GM12878 (cell line): ENCODE results near the gene INTU. TPM values are rescaled to one million over a fixed set of nuclear protein-coding genes. Genes with fewer than 3 reads are reported as not detected.

ENCODE experiments used
- ATAC-seq: fragments of 200-7000 bp; cut with Tn5 transposase; 3 replicates; pipeline ENCODE4 v1.9.1; 2020; ENCODE audit warnings: mild to moderate bottlenecking, moderate library complexity
- BruUV-seq: library from RNA; stranded (reverse); fragments of 400-500 nt; replicated peaks from 2 replicates; lab custom pipeline; 2021; lab: Mats Ljungman, UMichigan
- CTCF ChIA-PET: fragments of 300-600 bp; sonication (Branson Sonifier 250); formaldehyde crosslinking; extraction: SDS; loops from one replicate; lab custom pipeline; 2021; ENCODE audit warnings: inconsistent platforms; lab: Yijun Ruan, JAX
- POLR2A ChIA-PET: fragments of 350-600 bp; formaldehyde crosslinking; extraction: SDS; loops from one replicate; lab custom pipeline; 2021; ENCODE audit warnings: inconsistent platforms; lab: Charles Lee
- RAD21 ChIA-PET: fragments of 300-600 bp; sonication (Branson Sonifier 250); formaldehyde crosslinking; loops from one replicate; lab custom pipeline; 2023; ENCODE audit warnings: antibody characterized with exemption; ENCODE audit not compliant: unreplicated experiment; lab: Charles Lee
- SMC1A ChIA-PET: fragments of 300-600 bp; sonication (Branson Sonifier 250); formaldehyde crosslinking; loops from one replicate; lab custom pipeline; 2023; ENCODE audit not compliant: unreplicated experiment, uncharacterized antibody; lab: Charles Lee
- DNase-seq: peaks from one replicate; pipeline ENCODE4 v3.0.0-alpha.2; 2011; ENCODE audit warnings: low read depth, low spot score
- FAIRE-seq: peaks from 3 replicates; lab custom pipeline; 2011; peaks lifted over from hg19 to GRCh38; lab: Jason Lieb, UNC
- H2AFZ ChIP-seq: 2 replicates; pipeline ENCODE4 v1.6.0; 2011; ENCODE audit warnings: low read depth, low read length, control low read depth; ENCODE audit not compliant: control insufficient read depth
- H3K27ac ChIP-seq: 2 replicates; pipeline ENCODE4 v1.5.1; 2011; ENCODE audit warnings: control low read depth; ENCODE audit not compliant: control insufficient read depth, insufficient read depth
- H3K27me3 ChIP-seq, 2 experiments: replicated peaks in 1 of 2; 2 replicates each; pipeline versions ENCODE4 v1.6.0 to v1.6.1; 2011; ENCODE audit warnings: low read length in 1 of 2; ENCODE audit not compliant: control insufficient read depth in 2 of 2, insufficient read depth in 2 of 2
- H3K36me3 ChIP-seq, 2 experiments: 2 replicates each; pipeline ENCODE4 v1.5.1; 2011; ENCODE audit warnings: low read length in 1 of 2; ENCODE audit not compliant: control insufficient read depth in 2 of 2, insufficient read depth in 2 of 2
- H3K4me1 ChIP-seq: 2 replicates; pipeline ENCODE4 v1.6.1; 2011; ENCODE audit warnings: mild to moderate bottlenecking, low read length, moderate library complexity, mixed read lengths; ENCODE audit not compliant: control insufficient read depth, insufficient read depth
- H3K4me2 ChIP-seq: 2 replicates; pipeline ENCODE4 v1.6.0; 2011; ENCODE audit warnings: control low read depth; ENCODE audit not compliant: control insufficient read depth, insufficient read depth
- H3K4me3 ChIP-seq: fragments of 200-600 bp; sonication (generic); 2 replicates; pipeline ENCODE4 v1.5.1; 2016
- H3K79me2 ChIP-seq: 2 replicates; pipeline ENCODE4 v1.6.0; 2011; ENCODE audit warnings: low read length; ENCODE audit not compliant: control insufficient read depth, insufficient read depth
- H3K9ac ChIP-seq: 2 replicates; pipeline ENCODE4 v1.8.0; 2011; ENCODE audit warnings: low read length, control low read depth, mixed read lengths; ENCODE audit not compliant: control insufficient read depth, insufficient read depth
- H3K9me3 ChIP-seq: replicated peaks from 3 replicates; pipeline ENCODE4 v1.5.1; 2011; ENCODE audit warnings: mild to moderate bottlenecking, low read length; ENCODE audit not compliant: control insufficient read depth, insufficient read depth
- H4K20me1 ChIP-seq: 2 replicates; pipeline ENCODE4 v1.6.0; 2011; ENCODE audit not compliant: control insufficient read depth, insufficient read depth
- TAF1 ChIP-seq: IDR thresholded peaks from 2 replicates; pipeline ENCODE4 v1.6.1; 2011; ENCODE audit warnings: mild to moderate bottlenecking, low read depth, low read length, borderline replicate concordance
- WGBS: methylation state at CpG from one replicate; pipeline ENCODE4 v1.1.6; 2016; ENCODE audit warnings: low lambda C conversion rate; ENCODE audit not compliant: insufficient replicate concordance, insufficient coverage; ENCODE audit errors: missing lambda C conversion rate; 5-methylcytosine and 5-hydroxymethylcytosine counted together
- in situ Hi-C: fragments of 300-500 bp; cut with MboI; formaldehyde crosslinking; loops from 9 replicates; pipeline ENCODE4 v1.14.3; 2018; ENCODE audit warnings: mixed read lengths
- intact Hi-C: fragments of 100-400 bp; cut with micrococcal nuclease; formaldehyde crosslinking; loops from one replicate; pipeline ENCODE4 v1.14.2; 2022; ENCODE audit not compliant: unreplicated experiment
- polyA plus RNA-seq, 11 experiments: library from polyadenylated mRNA; depleted of rRNA in 4 of 11; unstranded in 6 of 11; stranded (reverse) in 5 of 11; fragments of >200 nt; fragmentation: Nextera tagmentation in 4 of 11; fragmentation: Illumina TruSeq in 1 of 11; extraction: Ambion mirVana in 4 of 11; extraction: Trizol in 1 of 11; gene quantifications; 1 replicate in 1 of 11; 2 replicates in 10 of 11; pipeline versions ENCODE4 v1.2.1 to v1.2.3, GENCODE V29; 2011 to 2016; ENCODE audit warnings: inconsistent platforms in 2 of 11, missing spikeins in 2 of 11, low read depth in 1 of 11
- total RNA-seq, 4 experiments: library from RNA; depleted of rRNA in 3 of 4; stranded (reverse); fragments of >200 nt in 3 of 4; fragmentation: Illumina TruSeq in 1 of 4; extraction: Trizol in 1 of 4; gene quantifications; 2 replicates each; pipeline versions ENCODE4 v1.2.1 to v1.2.3, GENCODE V29; 2013 to 2021
- TF ChIP-seq, protein P1 (sequence below): fragments of 150-350 bp; IDR thresholded peaks from 2 replicates; pipeline ENCODE4 v1.6.1; 2016; ENCODE audit warnings: low read depth, low read length
- TF ChIP-seq, protein P2 (sequence below): IDR thresholded peaks from 2 replicates; pipeline ENCODE4 v1.6.1; 2012; ENCODE audit warnings: mild to moderate bottlenecking, low read depth, low read length

The INTU gene
- total and polyA plus RNA-seq, 10 of the 15 experiments (the other 5 are each of a cell fraction or from before 2014, with no cell fraction given) = under 0.01 to 0.15 (median 0.01) TPM; not detected in 4

DNA sequence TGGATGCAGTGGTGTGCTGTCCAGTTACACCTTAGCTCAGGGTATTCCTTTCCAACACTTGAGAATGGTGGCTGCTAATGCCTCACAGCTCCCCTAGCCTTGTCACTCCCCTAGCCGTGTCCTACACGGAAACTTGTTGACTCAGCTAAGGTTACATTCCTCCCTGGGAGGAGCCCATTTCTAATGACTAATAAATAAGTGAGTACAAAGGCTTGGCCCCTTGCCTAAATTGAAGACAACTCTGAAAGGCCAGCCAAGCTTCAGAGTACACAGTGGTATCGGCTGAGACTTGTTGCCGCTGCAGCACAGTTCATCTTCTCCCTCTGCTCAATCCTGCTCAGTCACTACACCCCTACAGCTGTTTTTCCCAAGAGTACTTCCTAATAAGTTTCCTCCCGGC, 76.2 kb downstream of the INTU start (continued):
- TF ChIP-seq, protein P1, sequence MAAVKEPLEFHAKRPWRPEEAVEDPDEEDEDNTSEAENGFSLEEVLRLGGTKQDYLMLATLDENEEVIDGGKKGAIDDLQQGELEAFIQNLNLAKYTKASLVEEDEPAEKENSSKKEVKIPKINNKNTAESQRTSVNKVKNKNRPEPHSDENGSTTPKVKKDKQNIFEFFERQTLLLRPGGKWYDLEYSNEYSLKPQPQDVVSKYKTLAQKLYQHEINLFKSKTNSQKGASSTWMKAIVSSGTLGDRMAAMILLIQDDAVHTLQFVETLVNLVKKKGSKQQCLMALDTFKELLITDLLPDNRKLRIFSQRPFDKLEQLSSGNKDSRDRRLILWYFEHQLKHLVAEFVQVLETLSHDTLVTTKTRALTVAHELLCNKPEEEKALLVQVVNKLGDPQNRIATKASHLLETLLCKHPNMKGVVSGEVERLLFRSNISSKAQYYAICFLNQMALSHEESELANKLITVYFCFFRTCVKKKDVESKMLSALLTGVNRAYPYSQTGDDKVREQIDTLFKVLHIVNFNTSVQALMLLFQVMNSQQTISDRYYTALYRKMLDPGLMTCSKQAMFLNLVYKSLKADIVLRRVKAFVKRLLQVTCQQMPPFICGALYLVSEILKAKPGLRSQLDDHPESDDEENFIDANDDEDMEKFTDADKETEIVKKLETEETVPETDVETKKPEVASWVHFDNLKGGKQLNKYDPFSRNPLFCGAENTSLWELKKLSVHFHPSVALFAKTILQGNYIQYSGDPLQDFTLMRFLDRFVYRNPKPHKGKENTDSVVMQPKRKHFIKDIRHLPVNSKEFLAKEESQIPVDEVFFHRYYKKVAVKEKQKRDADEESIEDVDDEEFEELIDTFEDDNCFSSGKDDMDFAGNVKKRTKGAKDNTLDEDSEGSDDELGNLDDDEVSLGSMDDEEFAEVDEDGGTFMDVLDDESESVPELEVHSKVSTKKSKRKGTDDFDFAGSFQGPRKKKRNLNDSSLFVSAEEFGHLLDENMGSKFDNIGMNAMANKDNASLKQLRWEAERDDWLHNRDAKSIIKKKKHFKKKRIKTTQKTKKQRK = no peak
- TF ChIP-seq, protein P2, sequence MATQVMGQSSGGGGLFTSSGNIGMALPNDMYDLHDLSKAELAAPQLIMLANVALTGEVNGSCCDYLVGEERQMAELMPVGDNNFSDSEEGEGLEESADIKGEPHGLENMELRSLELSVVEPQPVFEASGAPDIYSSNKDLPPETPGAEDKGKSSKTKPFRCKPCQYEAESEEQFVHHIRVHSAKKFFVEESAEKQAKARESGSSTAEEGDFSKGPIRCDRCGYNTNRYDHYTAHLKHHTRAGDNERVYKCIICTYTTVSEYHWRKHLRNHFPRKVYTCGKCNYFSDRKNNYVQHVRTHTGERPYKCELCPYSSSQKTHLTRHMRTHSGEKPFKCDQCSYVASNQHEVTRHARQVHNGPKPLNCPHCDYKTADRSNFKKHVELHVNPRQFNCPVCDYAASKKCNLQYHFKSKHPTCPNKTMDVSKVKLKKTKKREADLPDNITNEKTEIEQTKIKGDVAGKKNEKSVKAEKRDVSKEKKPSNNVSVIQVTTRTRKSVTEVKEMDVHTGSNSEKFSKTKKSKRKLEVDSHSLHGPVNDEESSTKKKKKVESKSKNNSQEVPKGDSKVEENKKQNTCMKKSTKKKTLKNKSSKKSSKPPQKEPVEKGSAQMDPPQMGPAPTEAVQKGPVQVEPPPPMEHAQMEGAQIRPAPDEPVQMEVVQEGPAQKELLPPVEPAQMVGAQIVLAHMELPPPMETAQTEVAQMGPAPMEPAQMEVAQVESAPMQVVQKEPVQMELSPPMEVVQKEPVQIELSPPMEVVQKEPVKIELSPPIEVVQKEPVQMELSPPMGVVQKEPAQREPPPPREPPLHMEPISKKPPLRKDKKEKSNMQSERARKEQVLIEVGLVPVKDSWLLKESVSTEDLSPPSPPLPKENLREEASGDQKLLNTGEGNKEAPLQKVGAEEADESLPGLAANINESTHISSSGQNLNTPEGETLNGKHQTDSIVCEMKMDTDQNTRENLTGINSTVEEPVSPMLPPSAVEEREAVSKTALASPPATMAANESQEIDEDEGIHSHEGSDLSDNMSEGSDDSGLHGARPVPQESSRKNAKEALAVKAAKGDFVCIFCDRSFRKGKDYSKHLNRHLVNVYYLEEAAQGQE = no peak

DNA sequence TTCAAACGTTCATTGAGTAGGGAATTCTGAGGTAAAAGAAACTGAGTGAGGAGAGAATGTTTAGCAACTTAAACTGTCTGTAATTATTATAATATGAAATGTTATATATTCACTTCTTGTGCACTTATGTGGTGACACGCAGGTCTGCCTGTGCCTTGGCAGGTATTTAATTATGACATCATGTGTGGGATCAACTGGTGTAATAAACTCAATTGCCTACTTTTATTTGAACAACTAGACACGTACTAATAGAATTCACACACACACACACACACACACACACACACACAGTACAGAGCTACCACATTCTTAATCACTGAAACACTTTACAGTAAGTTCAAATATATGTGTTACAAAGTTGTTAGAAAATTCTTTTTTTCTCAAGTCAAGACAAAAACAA, 76.7 kb downstream of the INTU start:
- H3K4me1 ChIP-seq = no peaks in the 10 kb centered on the region
- ChIA-PET RAD21 (no interaction called here), SMC1A (no interaction called here), POLR2A (no interaction called here), CTCF (interaction anchor here (0.6 kb wide), 1 partner anchor 44 kb away, joined by 3 read pairs; no protein-coding TSS in a partner anchor)
- H3K36me3 ChIP-seq = no peaks in the 10 kb centered on the region
- no peak overlapping the region for H2AFZ ChIP-seq
- BruUV-seq = no TSS peak
- no peak overlapping the region for H3K4me2 ChIP-seq
- no peak for TF ChIP-seq TAF1
- H3K9me3 ChIP-seq = no peaks in the 10 kb centered on the region
- in situ Hi-C loops (no loop called here), intact Hi-C loops (no loop called here)
- ATAC-seq (no peak), DNase-seq (no peak), FAIRE-seq (no peak)
- 14% methylated on average over 3 of the region's 3 CpGs for WGBS
- no peaks in the 10 kb centered on the region for H3K79me2 ChIP-seq
- no peak overlapping the region for H3K4me3 ChIP-seq
- H3K27me3 ChIP-seq = peaks cover 0 to 2% of the 10 kb centered on the region in 2 experiments; a peak in 2 of 4 replicates
- no peak overlapping the region for H3K27ac ChIP-seq
- H3K9ac ChIP-seq = no peak overlapping the region
- no peaks in the 10 kb centered on the region for H4K20me1 ChIP-seq
